PC-3 (cell line): ENCODE results near the gene METTL9. TPM values are rescaled to one million over a fixed set of nuclear protein-coding genes. Genes with fewer than 3 reads are reported as not detected.

ENCODE experiments used
- ATAC-seq: fragments of 200-7000 bp; cut with Tn5 transposase; 2 replicates; pipeline ENCODE4 v1.9.1; 2020; ENCODE audit warnings: mild to moderate bottlenecking, moderate library complexity
- BruUV-seq: library from RNA; stranded (reverse); fragments of 400-500 nt; replicated peaks from 2 replicates; lab custom pipeline; 2021; lab: Mats Ljungman, UMichigan
- CTCF ChIA-PET: fragments of 300-600 bp; sonication (Branson Sonifier 250); formaldehyde crosslinking; loops from one replicate; lab custom pipeline; 2022; ENCODE audit warnings: antibody characterized with exemption; lab: Charles Lee
- POLR2A ChIA-PET: fragments of 300-600 bp; sonication (Branson Sonifier 250); formaldehyde crosslinking; loops from one replicate; lab custom pipeline; 2022; ENCODE audit warnings: antibody characterized with exemption; ENCODE audit not compliant: unreplicated experiment; lab: Charles Lee
- DNase-seq: peaks from one replicate; pipeline ENCODE4 v3.0.0-alpha.2; 2015
- H2AFZ ChIP-seq: fragments of 300-600 bp; sonication (generic); 2 replicates; pipeline ENCODE4 v1.6.0; 2016; ENCODE audit warnings: antibody characterized with exemption, low read length
- H3F3A ChIP-seq: fragments of 300-600 bp; sonication (generic); one replicate; pipeline ENCODE4 v1.6.0; 2017; ENCODE audit warnings: antibody characterized with exemption, low read length, control low read depth, mild to moderate bottlenecking; ENCODE audit not compliant: unreplicated experiment
- H3K27ac ChIP-seq: fragments of 300-600 bp; sonication (generic); 2 replicates; pipeline ENCODE4 v1.5.1; 2016; ENCODE audit warnings: mild to moderate bottlenecking, low read length
- H3K27me3 ChIP-seq: fragments of 300-600 bp; sonication (generic); 2 replicates; pipeline ENCODE4 v1.6.1; 2016; ENCODE audit warnings: low read length, mixed read lengths
- H3K36me3 ChIP-seq: fragments of 300-600 bp; sonication (generic); 2 replicates; pipeline ENCODE4 v1.6.1; 2016; ENCODE audit warnings: low read depth, mixed run types, low read length, mixed read lengths
- H3K4me1 ChIP-seq: fragments of 300-600 bp; sonication (generic); 2 replicates; pipeline ENCODE4 v1.5.1; 2016; ENCODE audit warnings: low read length; ENCODE audit not compliant: insufficient read depth
- H3K4me2 ChIP-seq: fragments of 300-600 bp; sonication (generic); 2 replicates; pipeline ENCODE4 v1.6.0; 2016; ENCODE audit warnings: low read length
- H3K4me3 ChIP-seq: fragments of 300-600 bp; sonication (generic); 2 replicates; pipeline ENCODE4 v1.5.1; 2016; ENCODE audit warnings: mild to moderate bottlenecking, low read length, mixed read lengths
- H3K79me2 ChIP-seq: fragments of 300-600 bp; sonication (generic); 2 replicates; pipeline ENCODE4 v1.6.1; 2017; ENCODE audit warnings: low read length, mixed read lengths
- H3K9ac ChIP-seq: fragments of 300-600 bp; sonication (generic); 2 replicates; pipeline ENCODE4 v1.6.0; 2016; ENCODE audit warnings: mild to moderate bottlenecking, low read length
- H3K9me2 ChIP-seq: fragments of 300-600 bp; sonication (generic); replicated peaks from 2 replicates; pipeline ENCODE4 v1.6.1; 2016; ENCODE audit warnings: mixed run types, low read length, mixed read lengths
- H3K9me3 ChIP-seq: fragments of 300-600 bp; sonication (generic); 2 replicates; pipeline ENCODE4 v1.6.1; 2016; ENCODE audit warnings: low read length, mixed read lengths
- H4K20me1 ChIP-seq: fragments of 300-600 bp; sonication (generic); 2 replicates; pipeline ENCODE4 v1.6.1; 2016; ENCODE audit warnings: low read length, mixed read lengths
- EZH2 ChIP-seq: fragments of 300-600 bp; sonication (generic); IDR thresholded peaks from one replicate; pipeline ENCODE4 v1.6.1; 2017; ENCODE audit warnings: antibody characterized with exemption, mild to moderate bottlenecking, low read length; ENCODE audit not compliant: unreplicated experiment
- EZH2phosphoT487 ChIP-seq: fragments of 300-600 bp; sonication (generic); IDR thresholded peaks from 2 replicates; pipeline ENCODE4 v1.6.1; 2018; ENCODE audit warnings: mild to moderate bottlenecking, antibody characterized with exemption, low read length, borderline replicate concordance
- intact Hi-C: fragments of 100-400 bp; cut with micrococcal nuclease; formaldehyde crosslinking; loops from 2 replicates; pipeline ENCODE4 v1.9.0; 2023
- total RNA-seq: library from RNA; depleted of rRNA; stranded (reverse); fragments of >200 nt; gene quantifications from 2 replicates; pipeline ENCODE4 v1.2.3, GENCODE V29; 2014
- TF ChIP-seq, protein P1 (sequence below): fragments of 300-600 bp; sonication (generic); conservative IDR thresholded peaks from 2 replicates; pipeline ENCODE4 v1.5.1; 2017; ENCODE audit warnings: antibody characterized with exemption, low read depth, mild to moderate bottlenecking, low read length

Gene METTL9
- total RNA-seq, 1 experiment from 2014 or later = 133 TPM

- Histone ChIP-seq H3K9me2 (no peaks in the 10 kb centered on the region), H3F3A (peaks cover 5% of the 10 kb centered on the region), H2AFZ (no peak overlapping the region), H3K4me1 (peaks cover 32% of the 10 kb centered on the region), H4K20me1 (no peaks in the 10 kb centered on the region), H3K27me3 (no peaks in the 10 kb centered on the region), H3K9ac (no peak overlapping the region), H3K36me3 (no peaks in the 10 kb centered on the region), H3K27ac (no peak overlapping the region), H3K9me3 (no peaks in the 10 kb centered on the region), H3K4me3 (no peak overlapping the region), H3K4me2 (no peak overlapping the region), H3K79me2 (no peaks in the 10 kb centered on the region)
- CTCF ChIA-PET = no interaction called here
- ATAC-seq (no peak), DNase-seq (no peak)
- POLR2A ChIA-PET = interaction anchor here (0.5 kb wide), 1 partner anchor 9 kb away, joined by 5 read pairs; no protein-coding TSS in a partner anchor
- no TSS peak for BruUV-seq
- intact Hi-C loops = no loop called here
- TF ChIP-seq EZH2 (no peak), EZH2phosphoT487 (no peak)
- TF ChIP-seq, protein P1, sequence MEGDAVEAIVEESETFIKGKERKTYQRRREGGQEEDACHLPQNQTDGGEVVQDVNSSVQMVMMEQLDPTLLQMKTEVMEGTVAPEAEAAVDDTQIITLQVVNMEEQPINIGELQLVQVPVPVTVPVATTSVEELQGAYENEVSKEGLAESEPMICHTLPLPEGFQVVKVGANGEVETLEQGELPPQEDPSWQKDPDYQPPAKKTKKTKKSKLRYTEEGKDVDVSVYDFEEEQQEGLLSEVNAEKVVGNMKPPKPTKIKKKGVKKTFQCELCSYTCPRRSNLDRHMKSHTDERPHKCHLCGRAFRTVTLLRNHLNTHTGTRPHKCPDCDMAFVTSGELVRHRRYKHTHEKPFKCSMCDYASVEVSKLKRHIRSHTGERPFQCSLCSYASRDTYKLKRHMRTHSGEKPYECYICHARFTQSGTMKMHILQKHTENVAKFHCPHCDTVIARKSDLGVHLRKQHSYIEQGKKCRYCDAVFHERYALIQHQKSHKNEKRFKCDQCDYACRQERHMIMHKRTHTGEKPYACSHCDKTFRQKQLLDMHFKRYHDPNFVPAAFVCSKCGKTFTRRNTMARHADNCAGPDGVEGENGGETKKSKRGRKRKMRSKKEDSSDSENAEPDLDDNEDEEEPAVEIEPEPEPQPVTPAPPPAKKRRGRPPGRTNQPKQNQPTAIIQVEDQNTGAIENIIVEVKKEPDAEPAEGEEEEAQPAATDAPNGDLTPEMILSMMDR = no peak
Observed at GRCh38 chr16:21593530-21594289, 5.7 kb upstream of the METTL9 start.

- intact Hi-C loops = no loop called here
- H3K9me3 ChIP-seq = no peaks in the 10 kb centered on the region
- no peaks in the 10 kb centered on the region for H3K27me3 ChIP-seq
- DNase-seq (no peak), ATAC-seq (no peak)
- peaks cover 11% of the 10 kb centered on the region for H4K20me1 ChIP-seq
- CTCF ChIA-PET = no interaction called here
- no peaks in the 10 kb centered on the region for H3K9me2 ChIP-seq
- peaks cover 8% of the 10 kb centered on the region for H3K4me1 ChIP-seq
- peaks cover 28% of the 10 kb centered on the region for H3K79me2 ChIP-seq
- H3K4me3 ChIP-seq = no peak overlapping the region
- H3F3A ChIP-seq = no peaks in the 10 kb centered on the region
- no TSS peak for BruUV-seq
- TF ChIP-seq EZH2phosphoT487 = no peak
- TF ChIP-seq, protein P1 = no peak
- no peak for TF ChIP-seq EZH2
- H2AFZ ChIP-seq = no peak overlapping the region
- POLR2A ChIA-PET = no interaction called here
- H3K4me2 ChIP-seq = no peak overlapping the region
- H3K9ac ChIP-seq = no peak overlapping the region
- H3K36me3 ChIP-seq = no peaks in the 10 kb centered on the region
- H3K27ac ChIP-seq = no peak overlapping the region
Observed at GRCh38 chr16:21597561-21598030, 1.8 kb upstream of the METTL9 start.

DNA sequence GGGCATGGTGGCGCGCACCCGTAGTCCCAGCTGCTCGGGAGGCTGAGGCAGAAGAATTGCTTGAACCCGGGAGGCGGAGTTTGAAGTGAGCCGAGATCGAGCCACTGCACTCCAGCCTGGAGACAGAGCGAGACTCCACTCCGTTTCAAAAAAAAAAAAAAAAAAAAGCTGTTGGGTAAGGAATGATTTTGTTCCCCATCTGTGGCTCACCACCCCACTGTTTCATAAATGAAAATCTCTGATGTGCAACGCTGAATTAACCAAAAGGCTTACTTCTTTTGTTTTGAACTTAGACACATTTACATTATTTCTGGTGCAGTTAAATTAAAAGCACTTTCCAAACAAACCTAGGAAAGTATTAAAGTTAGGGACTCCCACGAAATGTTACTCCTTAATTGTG, 1.2 kb upstream of the METTL9 start:
- H3K4me3 ChIP-seq = peak overlapping the region; percentile 94
- peak overlapping the region; percentile 99 for H3K4me2 ChIP-seq
- H3K9ac ChIP-seq = peak overlapping the region; percentile 91; the same call in 1 of the 2 replicates
- H3F3A ChIP-seq = no peaks in the 10 kb centered on the region
- H3K9me3 ChIP-seq = no peaks in the 10 kb centered on the region
- peaks cover 11% of the 10 kb centered on the region for H4K20me1 ChIP-seq
- BruUV-seq = no TSS peak
- peaks cover 8% of the 10 kb centered on the region for H3K4me1 ChIP-seq
- intact Hi-C loops = no loop called here
- H2AFZ ChIP-seq = peak overlapping the region; percentile 97
- DNase-seq (no peak), ATAC-seq (no peak)
- H3K9me2 ChIP-seq = no peaks in the 10 kb centered on the region
- CTCF ChIA-PET = no interaction called here
- TF ChIP-seq, protein P1 = no peak
- TF ChIP-seq EZH2phosphoT487 (no peak), EZH2 (no peak)
- peaks cover 34% of the 10 kb centered on the region for H3K79me2 ChIP-seq
- H3K36me3 ChIP-seq = no peaks in the 10 kb centered on the region
- POLR2A ChIA-PET = no interaction called here
- no peaks in the 10 kb centered on the region for H3K27me3 ChIP-seq
- no peak overlapping the region; the same call in 1 of the 2 replicates for H3K27ac ChIP-seq
